HTR-8/SVneo (cell line): Measurements from ENCODE around the gene SC5D.

ENCODE experiments used
- DNase-seq: peaks from one replicate; pipeline ENCODE4 v3.0.0; 2011; ENCODE audit warnings: low spot score, mixed read lengths; ENCODE audit not compliant: insufficient read length
- FAIRE-seq: peaks from 2 replicates; lab custom pipeline; 2011; peaks lifted over from hg19 to GRCh38; lab: Jason Lieb, UNC

Gene SC5D, protein sequence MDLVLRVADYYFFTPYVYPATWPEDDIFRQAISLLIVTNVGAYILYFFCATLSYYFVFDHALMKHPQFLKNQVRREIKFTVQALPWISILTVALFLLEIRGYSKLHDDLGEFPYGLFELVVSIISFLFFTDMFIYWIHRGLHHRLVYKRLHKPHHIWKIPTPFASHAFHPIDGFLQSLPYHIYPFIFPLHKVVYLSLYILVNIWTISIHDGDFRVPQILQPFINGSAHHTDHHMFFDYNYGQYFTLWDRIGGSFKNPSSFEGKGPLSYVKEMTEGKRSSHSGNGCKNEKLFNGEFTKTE

DNA sequence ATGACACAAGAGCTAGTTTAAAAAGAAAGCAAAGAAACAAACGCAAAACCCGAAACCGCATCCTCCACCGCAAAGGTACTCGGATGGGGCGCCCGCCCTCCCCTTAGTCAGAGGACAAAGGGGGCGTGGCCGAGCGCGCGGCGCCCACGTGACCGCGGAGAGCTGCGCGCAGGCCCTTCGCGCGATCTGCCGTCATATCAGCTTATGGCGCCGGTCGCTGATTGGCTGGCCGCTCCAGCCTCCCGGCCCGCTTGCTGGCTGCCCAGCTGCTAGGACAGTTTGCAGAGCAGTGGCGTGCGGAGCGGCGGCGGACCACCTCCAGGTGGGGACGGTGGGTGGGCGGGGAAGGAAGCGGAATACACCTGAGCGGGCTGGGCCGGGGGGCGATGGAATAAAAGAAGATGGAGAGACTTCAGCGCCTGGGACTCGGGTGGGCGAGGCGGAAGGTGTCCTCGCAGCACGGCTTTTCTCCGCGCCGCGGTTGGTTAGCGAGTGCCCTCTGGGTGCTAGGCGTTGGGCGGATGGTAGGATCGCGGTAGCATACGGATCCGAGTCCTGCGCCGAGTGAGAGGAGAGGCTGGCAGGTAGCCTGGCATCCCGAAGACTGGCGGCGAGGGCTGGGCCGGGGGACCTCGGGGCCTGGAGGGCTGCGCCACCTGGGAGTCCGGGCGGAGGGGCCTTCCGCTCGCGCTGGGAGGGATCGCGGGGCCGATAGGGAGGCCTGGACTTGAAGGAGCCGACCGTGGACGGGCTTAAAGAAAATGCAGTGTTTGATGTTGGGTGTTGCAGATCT lies at the start of gene SC5D:
SC5D (plus strand) TSS at position 277 of the 793 bp plus-strand sequence. CDS start 10,605 bp downstream, outside the sequence.
- FAIRE-seq (peak; percentile 87), DNase-seq (peak; percentile 93)

- no peak for DNase-seq
- FAIRE-seq, result no peak
Observed at GRCh38 chr11:121244884-121245283, 47.7 kb upstream of the SC5D start.

GRCh38 chr11:121246021-121246768 lies 46.4 kb upstream of the SC5D start:
- DNase-seq (no peak), FAIRE-seq (no peak)

DNA sequence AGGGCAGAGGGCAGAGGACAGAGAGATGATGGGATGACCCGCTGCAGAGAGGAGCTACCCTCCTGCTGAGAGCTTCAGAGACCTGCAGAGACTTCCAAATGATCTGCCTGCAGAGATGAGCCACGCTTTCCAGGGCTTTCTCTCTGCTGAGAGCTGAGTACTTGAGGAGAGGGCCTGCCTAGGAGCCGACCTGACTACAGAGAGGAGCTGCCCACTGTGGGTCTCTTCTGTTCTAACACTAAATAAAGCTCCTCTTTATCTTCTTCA lies 45.9 kb upstream of the SC5D start:
- DNase-seq (no peak), FAIRE-seq (no peak)

- DNase-seq (no peak), FAIRE-seq (no peak)
Observed at GRCh38 chr11:121248496-121248895, 44.1 kb upstream of the SC5D start.

DNA sequence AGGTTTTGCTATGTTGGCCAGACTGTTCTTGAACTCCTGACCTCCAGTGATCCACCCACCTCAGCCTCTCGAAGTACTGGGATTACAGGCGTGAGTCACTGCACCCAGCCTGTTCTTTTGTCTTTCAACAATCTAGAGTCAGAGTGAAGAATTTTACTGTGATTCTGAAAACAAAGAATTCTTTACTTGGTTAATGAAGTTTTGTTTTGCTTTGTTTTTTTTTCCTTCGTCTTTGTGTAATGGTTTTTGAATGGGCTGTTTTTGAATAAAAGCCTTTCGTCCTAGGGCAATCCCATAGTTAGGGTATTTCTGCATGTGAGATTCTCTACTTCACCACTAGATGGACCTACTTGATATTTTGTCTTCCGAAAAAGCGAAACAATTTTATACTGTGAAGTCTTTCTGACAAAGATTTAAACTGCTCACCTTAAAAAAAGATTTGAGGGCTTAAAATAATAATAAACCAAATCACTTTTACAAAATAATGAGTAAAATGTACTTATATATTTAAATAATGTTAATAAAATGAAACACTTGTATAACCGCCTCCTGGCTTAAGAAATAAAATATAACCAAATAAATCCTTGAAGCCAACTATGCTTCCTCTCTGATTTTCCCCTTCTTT lies 43.4 kb upstream of the SC5D start:
- DNase-seq (peak; percentile 41), FAIRE-seq (no peak)

DNA sequence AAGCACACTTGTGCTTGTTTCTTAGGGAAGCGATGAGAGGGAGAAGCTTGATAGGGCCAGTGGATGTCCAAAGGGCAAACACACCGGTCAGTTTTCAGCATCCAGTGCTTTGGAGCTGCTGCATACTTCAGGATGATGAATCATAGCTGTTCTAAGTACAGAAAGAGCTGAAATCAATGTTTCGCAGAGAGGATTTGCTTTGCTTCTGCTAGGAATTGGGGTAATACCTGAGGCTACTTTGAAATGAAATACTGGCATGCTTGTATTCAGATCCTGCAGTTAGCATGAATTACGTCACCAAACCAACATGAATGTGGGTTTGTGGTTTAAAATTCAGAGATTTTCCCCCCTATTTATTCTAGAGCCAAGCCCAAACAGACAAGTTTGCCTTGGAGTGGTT lies 41.7 kb upstream of the SC5D start:
- no peak for DNase-seq
- no peak for FAIRE-seq

DNA sequence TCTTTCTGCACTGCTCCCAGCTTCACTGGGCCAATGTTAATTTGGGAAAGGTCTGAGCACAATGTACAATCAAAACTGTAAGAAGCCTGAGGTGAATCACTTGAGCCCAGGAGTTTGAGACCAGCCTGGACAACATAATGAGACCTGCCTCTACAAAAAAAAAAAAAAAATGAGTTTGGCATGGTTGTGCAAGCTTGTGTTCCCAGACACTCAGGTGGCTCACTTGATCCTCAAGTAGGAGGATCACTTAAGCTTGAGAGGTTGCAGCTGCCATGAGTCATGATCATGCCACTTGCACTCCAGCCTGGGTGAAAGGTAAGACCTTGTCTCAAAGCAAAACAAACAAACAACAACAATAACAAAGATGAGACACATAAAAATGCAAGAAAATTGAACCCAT lies 38.6 kb upstream of the SC5D start:
- DNase-seq (no peak), FAIRE-seq (no peak)

GRCh38 chr11:121254756-121255155 lies 37.8 kb upstream of the SC5D start:
- FAIRE-seq, result no peak

GRCh38 chr11:121255473-121256125 lies 37.0 kb upstream of the SC5D start:
- DNase-seq (no peak), FAIRE-seq (no peak)

More at GRCh38 chr11:121254756-121255155, 37.8 kb upstream of the SC5D start:
- no peak for DNase-seq

GRCh38 chr11:121257289-121257688 lies 35.3 kb upstream of the SC5D start:
- no peak for DNase-seq

GRCh38 chr11:121257976-121258375 lies 34.6 kb upstream of the SC5D start:
- FAIRE-seq, result no peak
- no peak for DNase-seq

More at GRCh38 chr11:121257289-121257688, 35.3 kb upstream of the SC5D start:
- FAIRE-seq, result no peak

GRCh38 chr11:121265586-121265985 lies 27.0 kb upstream of the SC5D start:
- FAIRE-seq (no peak), DNase-seq (no peak)

DNA sequence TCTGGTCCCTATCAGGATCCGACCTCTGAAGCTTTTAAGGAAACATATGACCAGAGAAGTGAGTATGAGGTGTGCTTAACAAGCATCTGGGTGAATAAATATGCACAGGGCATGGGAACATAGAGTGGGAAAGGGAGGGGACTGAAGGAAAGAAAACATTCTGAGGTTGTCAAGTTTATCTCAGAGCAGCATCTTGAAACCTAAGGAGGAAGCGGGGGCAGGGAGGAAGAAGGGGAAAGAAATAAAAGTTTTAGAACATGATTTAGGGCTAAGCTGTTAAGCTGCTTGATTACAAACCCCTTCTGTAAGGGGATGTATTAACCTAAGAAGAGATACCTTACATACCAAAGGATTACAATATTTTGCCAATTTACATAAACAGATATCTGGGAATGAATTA lies 24.0 kb upstream of the SC5D start:
- FAIRE-seq (no peak), DNase-seq (no peak)

DNA sequence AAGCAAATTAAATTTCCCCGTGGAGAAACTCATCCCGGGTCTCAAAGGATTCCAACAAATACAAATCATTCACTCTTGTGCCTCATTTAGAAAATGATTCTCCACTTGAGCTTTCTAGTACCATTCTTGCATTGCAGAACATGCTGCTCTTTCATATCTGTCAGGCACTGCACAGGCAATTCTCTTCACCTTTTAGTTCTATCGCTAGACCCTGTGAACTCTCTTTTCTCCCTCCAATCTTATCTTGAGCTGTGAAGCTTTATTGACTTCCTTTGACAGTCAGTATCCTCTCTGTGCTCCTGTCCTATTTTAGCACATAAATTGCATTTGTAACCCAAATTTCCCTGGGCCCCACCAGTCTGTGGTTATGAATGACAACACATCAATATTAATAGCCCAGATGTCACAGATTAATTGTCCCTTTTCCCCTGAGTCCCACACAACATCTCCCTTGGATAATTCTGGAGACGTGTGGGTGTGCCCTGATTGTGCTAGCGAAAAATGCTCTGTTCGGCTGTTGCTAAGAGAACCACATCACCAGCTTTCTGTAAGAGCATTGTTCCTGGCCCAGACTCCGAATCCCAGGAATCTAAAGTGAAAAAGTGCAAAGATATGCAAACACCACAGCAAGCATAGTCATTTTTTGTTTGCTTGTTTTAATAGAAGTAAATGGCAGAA lies 22.4 kb upstream of the SC5D start:
- no peak for FAIRE-seq
- DNase-seq, result no peak

DNA sequence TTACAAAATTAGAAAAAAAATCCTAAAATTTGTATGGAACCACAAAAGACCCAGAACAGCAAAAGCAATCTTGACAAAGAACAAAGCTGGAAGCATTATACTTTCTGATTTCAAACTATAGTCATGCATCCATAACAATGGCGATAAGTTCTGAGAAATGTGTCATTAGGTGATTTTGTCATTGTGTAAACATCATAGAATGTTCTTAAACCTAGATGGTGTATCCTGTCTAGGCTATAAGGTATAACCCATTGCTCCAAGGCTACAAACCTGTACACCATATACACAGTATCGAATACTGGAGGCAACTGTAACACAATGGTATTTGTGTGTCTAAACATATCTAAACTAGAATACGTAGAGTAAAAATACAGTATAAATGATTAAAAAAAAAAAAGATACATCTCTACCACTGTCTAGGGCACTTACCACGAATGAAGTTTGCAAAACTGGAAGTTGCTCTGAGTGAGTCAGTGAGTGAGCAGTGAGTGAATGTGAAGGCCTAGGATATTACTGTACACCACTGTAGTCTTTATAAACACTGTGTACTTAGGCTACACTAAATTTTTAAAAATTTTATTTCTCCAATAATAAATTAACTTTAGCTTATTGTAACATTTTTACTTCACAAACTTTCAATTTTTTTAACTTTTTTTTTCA lies 18.1 kb upstream of the SC5D start:
- DNase-seq (no peak), FAIRE-seq (no peak)

DNA sequence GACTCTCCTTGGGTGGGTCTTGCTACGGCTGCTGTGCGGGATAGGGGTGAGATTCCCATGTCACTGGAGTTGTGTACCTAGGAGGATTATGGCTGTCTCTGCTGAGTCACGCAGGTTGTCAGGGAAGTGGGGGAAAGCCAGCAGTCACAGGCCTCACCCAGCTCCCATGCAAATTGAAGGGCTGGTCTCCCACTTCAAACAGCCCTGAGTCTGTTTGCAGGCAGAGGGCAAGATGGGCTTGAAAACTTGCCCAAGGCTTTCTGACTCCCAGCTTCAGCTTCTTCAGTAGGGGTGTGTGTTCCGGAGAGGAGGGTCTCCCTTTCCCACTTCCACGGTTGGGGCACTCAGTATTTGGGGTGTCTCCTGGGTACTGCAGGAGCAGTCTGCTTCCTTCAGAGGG lies 10.9 kb upstream of the SC5D start:
- DNase-seq (no peak), FAIRE-seq (no peak)

GRCh38 chr11:121282386-121282785 lies 10.2 kb upstream of the SC5D start:
- FAIRE-seq (no peak), DNase-seq (no peak)

GRCh38 chr11:121282886-121283502 lies 9.6 kb upstream of the SC5D start:
- DNase-seq (no peak), FAIRE-seq (no peak)
